Measurements from ENCODE around the gene STAG1.
"Not testable (repeated sequence)": the region's sequence is repeated elsewhere in the genome, so short reads cannot be mapped to it uniquely, and the experiment has no call there.

STAG1 gene

GRCh38 chr3:136380530-136380929, 371.6 kb downstream of the STAG1 start:
- DNase-seq, result no peak

- no peak for DNase-seq
These were observed 374.2 kb downstream of the STAG1 start for GRCh38 chr3:136378011-136378410.

GRCh38 chr3:136377508-136377907, 374.7 kb downstream of the STAG1 start:
- DNase-seq, result no peak

- DNase-seq, result not testable (repeated sequence)
These were observed 376.4 kb downstream of the STAG1 start for GRCh38 chr3:136375800-136376199.

GRCh38 chr3:136366289-136366688, 385.9 kb downstream of the STAG1 start:
- no peak for DNase-seq

- no peak for DNase-seq
These were observed 398.7 kb downstream of the STAG1 start for GRCh38 chr3:136353461-136353860.

- no peak for DNase-seq
These were observed 400.3 kb downstream of the STAG1 start for GRCh38 chr3:136351905-136352304.

- DNase-seq, result no peak
These were observed 400.8 kb downstream of the STAG1 start for GRCh38 chr3:136351351-136351750.

GRCh38 chr3:136350557-136350956, 401.6 kb downstream of the STAG1 start:
- no peak for DNase-seq

GRCh38 chr3:136350132-136350531, 402.0 kb downstream of the STAG1 start:
- no peak for DNase-seq

GRCh38 chr3:136346486-136346885, 405.7 kb downstream of the STAG1 start:
- DNase-seq, result no peak

GRCh38 chr3:136343873-136344555, 408.2 kb downstream of the STAG1 start:
- DNase-seq, result no peak

GRCh38 chr3:136343446-136343845, 408.7 kb downstream of the STAG1 start:
- DNase-seq, result no peak

- DNase-seq, result no peak
These were observed 415.7 kb downstream of the STAG1 start for GRCh38 chr3:136336329-136337100.

- not testable (repeated sequence) for DNase-seq
These were observed 417.5 kb downstream of the STAG1 start for GRCh38 chr3:136334726-136335125.

GRCh38 chr3:136334209-136334608, 418.0 kb downstream of the STAG1 start:
- DNase-seq, result no peak

GRCh38 chr3:136332776-136333175, 419.4 kb downstream of the STAG1 start:
- DNase-seq, result no peak

- DNase-seq, result no peak
These were observed 419.9 kb downstream of the STAG1 start for GRCh38 chr3:136332302-136332701.

GRCh38 chr3:136330900-136331299, 421.3 kb downstream of the STAG1 start:
- DNase-seq, result no peak

- DNase-seq, result no peak
These were observed 422.6 kb downstream of the STAG1 start for GRCh38 chr3:136329593-136329992.

- DNase-seq, result no peak
These were observed 424.5 kb downstream of the STAG1 start for GRCh38 chr3:136327671-136328070.

GRCh38 chr3:136326316-136326715, 425.9 kb downstream of the STAG1 start:
- no peak for DNase-seq

- DNase-seq, result no peak
These were observed 440.2 kb downstream of the STAG1 start for GRCh38 chr3:136311968-136312367.

GRCh38 chr3:136311261-136311660, 440.9 kb downstream of the STAG1 start:
- DNase-seq, result no peak

GRCh38 chr3:136305879-136306278, 446.3 kb downstream of the STAG1 start:
- DNase-seq, result no peak
